GM04503 (cell line): ENCODE results near the gene UGT1A5.

Experiments used
- DNase-seq: peaks from one replicate; pipeline ENCODE4 v3.0.0-alpha.2; 2012; ENCODE audit warnings: low read depth

The UGT1A5 gene

DNA sequence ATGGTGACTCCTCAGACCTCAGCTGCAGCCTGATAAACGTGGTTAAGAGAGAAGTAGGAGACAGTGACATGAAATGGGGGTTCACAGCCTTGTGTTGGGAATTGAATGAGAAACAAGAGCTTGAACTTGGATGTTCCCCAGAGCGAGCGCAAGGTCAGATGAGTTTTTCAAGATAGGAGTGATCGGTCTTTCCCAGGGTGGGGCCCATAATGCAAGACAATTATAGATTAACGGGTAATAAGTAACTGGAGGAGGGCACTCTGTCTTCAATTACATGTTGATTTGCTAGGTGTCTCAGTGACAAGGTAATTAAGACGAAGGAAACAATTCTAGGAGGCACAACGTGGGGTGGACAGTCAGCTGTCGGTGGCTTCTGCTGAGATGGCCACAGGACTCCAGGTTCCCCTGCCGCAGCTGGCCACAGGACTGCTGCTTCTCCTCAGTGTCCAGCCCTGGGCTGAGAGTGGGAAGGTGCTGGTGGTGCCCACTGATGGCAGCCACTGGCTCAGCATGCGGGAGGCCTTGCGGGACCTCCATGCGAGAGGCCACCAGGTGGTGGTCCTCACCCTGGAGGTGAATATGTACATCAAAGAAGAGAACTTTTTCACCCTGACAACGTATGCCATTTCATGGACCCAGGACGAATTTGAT lies at the start of gene UGT1A5:
TSS of gene UGT1A5 (plus strand) at position 297 of the 651 bp plus-strand sequence. CDS start at position 382, 85 bp downstream.
- no peak for DNase-seq

DNA sequence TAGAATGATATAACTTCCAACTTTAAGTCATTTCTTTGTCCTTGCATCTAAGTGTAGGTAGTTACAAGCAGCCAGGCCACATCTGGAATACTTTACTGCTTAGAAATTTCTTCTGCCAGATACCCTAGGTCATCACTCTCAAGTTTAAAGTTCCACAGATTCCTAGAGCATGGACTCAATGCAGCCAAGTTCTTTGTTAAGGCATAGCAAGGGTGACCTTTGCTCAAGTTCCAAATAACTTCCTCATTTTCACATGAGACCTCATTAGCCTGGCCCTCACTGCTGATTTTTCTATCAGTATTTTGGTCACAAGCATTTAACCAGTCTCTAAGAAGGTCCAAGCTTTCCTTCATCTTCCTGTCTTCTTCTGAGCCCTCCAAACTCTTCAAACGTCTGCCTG lies 48.8 kb upstream of the UGT1A5 start:
- DNase-seq, result no peak

DNA sequence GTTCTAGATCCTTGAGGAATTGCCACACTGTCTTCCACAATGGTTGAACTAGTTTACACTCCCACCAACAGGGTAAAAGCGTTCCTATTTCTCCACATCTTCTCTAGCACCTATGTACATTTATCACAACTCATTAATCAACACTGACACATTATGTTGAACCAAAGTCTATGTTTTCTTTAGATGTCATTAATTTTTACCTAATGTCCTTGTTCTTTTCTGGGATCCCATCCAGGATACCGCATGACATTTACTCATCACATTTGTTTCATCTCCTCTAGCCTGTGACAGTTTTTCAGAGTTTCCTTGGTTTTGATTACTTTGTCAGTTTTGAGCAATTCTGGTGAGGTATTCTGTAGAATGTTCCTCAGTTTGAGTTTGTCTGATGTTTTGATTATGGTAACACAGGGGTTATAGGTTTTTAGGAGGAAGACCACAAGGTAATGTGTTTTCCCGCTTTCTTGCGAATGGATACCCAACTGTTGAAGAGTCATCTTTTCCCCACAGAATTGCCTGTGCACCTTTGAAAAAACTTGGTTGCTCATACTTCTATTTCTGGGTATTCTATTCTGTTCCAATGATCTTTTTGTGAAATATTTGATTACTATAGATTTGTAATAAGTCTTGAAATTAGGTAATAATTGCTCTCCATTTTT lies 44.0 kb upstream of the UGT1A5 start:
- DNase-seq, result no peak

DNA sequence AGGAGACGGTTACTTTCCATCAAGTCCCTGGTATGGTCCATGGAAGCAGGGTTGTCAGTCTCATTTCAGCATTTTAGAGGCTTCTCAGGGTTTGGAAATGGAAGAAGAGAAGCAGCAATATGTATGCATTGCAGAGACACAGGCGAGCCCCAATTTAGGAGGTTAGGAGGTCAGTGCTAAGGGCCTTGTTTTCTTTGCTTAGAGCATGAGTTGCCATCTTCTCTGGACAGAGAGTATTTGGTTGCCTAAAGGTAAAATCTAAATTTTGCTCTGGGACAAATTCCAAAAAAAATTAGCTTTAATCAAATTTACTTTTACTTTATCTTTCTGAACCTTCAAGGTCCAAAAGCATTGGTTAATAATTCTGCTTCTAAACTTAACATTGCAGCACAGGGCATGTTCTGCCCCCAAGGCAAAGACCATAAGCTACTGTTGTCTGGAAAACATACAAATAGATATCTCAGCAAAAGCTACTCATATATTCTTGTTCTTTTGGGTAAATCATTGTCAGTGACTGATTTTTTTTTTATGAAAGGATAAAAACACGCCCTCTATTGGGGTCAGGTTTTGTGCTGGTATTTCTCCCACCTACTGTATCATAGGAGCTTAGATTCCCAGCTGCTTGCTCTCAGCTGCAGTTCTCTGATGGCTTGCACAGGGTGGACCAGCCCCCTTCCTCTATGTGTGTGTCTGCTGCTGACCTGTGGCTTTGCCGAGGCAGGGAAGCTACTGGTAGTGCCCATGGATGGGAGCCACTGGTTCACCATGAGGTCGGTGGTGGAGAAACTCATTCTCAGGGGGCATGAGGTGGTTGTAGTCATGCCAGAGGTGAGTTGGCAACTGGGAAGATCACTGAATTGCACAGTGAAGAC lies 41.2 kb upstream of the UGT1A5 start, which contains the start of gene UGT1A9:
TSS of gene UGT1A9 (plus strand) at position 609 of the 872 bp plus-strand sequence. CDS start at position 646, 37 bp downstream.
- DNase-seq, result no peak

DNA sequence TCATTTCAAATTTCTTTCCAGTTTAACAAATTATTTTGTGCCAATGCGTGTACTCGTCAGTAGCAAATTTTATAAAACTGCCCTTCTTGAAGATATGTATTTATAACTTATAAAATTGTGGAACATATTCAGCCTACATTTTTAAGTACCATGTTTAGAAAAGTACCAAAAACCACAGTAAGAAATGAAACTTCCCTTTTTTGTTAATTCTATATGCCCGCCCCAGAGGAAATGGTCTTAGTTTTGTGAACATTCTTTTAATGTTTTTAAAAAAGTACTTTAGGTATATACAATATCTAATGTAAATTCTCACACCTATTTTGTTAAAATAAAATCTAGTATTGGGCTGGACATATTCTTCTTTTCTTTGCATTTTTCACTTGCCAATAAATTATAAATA lies 39.8 kb upstream of the UGT1A5 start:
- no peak for DNase-seq

DNA sequence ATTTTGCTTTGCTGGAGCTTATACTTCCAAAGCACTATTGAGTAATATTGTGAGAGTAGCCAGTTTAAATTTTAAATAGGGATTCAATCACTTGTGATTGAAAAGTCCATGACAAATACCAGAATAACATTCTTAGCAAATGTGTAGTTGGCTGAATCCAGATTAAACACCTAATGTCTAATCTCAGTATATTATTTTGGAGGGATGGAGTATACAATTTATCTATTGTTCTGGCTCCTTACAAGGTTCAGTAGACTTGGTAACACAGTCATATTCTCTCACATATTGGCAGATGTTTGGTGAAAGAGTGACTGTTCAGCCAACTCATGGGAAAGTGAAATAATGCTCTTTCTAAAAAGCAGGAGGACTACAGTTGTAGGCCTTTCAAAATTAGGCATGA lies 38.8 kb upstream of the UGT1A5 start:
- no peak for DNase-seq

DNA sequence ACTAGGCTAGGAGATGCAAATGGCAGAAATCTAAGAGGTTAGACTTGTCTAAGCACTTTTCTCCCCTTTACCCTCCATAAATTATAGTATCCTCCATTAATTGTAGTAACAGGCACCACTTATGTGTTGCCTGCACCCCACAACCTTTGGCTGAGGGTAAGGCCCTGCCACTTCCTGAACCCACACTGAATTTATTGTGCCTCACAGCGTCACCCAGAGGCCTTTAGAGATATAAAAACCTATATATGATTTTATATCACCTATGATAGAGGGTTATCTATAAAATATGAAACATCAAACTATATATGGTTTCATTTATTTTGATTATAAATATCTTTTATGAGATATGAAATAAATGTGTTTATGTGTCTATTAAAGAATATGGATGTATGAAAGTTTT lies 38.4 kb upstream of the UGT1A5 start:
- no peak for DNase-seq

DNA sequence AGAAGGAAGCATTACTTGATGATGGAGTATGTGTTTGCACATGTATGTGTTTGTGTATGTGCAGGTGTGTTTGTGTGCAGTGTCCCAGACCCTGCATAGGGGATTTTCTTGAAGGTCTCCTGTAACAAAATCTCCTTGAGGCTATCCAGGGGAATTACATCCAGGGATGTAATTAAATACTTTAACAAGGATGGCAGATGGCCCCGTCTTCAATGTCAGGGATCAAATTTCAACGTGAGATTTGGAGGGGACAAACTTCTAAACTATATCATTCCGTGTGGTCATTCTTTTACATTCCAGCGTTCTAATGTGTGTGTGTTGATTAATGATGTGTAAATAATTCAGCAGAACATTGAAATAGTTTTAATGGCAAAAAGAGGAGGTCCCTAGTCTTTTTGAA lies 37.7 kb upstream of the UGT1A5 start:
- DNase-seq, result no peak

DNA sequence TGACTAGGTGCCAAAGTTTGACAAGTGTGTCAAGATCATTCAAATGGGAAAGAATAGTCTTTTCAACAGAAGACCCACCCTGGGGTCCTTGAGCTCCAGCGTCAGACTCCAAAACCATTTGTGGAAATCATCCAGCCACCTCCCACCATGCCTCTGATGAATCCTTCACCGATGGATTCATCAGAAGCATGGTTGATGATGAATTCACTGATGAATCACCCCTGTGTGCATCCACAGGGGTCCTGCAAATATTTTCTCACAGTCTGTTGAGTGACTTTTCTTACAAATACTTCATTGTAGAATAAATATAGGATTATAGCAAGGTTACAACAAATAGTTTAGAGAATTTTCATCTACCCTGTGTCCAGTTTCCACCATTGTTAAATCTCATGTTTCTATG lies 36.7 kb upstream of the UGT1A5 start:
- no peak for DNase-seq

DNA sequence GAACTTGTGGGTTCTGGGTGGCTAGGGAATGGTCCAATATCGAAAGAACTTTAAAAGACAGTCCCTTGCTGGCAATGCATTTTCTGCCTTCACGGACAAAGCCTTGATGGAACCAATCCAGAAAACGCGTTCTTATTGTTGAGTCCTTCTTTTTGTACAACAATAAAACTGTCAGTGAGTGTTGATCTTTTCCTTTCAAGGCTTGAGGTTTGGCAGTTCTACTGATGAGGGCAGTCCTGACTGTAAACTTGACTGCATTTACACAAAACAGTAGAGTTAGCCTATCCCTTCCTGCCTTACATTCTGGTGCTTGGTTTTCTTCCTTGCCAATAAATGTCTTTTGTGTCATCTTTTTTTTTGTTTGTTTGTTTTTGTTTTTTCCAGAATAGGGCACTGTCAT lies 33.5 kb upstream of the UGT1A5 start:
- DNase-seq, result no peak

DNA sequence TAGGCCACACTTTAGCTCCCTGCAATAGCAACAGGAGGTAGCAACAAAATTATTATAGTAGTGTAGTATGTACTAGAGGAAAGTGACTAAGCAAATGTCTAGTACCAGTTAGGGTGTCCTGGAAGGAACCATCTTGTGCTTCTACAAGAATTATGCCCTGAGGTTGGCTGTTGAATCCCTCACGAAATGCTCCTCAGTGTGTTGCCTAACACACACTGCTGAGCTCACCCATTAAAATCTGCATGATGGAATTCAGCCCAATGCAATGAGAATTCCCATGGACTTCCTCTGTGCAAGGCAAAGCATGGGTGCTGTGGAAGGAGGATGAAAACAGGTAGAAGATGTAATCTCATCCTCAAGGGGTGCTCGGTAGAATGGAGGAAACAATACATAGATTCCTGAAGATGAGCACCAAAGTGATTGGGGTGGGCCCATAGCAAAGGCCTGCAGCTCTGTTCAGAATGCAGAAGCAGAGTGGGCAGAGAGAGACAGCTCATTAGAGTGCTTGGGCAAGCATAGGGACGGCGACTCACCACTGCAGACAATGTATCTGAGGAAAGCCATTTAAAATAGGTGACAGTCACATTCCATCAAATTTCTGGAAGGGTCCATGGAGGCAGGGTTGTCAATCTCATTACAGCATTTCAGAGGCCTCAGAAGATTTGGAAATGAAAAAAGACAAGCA lies 32.2 kb upstream of the UGT1A5 start:
- DNase-seq, result no peak

DNA sequence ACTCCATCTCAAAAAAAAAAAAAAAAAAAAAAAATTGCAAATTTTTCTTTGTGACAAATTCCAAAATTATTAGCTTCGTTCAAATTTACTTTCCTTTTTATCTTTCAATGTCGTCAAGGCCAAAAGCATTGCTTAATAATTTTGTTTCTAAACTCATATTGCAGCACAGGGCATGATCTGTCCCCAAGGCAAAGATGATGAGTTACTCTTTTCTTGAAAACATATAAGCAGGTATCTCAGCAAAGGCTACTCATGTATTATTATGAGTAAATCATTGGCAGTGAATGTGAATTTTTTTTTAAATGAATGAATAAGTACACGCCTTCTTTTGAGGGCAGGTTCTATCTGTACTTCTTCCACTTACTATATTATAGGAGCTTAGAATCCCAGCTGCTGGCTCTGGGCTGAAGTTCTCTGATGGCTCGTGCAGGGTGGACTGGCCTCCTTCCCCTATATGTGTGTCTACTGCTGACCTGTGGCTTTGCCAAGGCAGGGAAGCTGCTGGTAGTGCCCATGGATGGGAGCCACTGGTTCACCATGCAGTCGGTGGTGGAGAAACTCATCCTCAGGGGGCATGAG lies 31.1 kb upstream of the UGT1A5 start, which contains the start of gene UGT1A7:
TSS of gene UGT1A7 (plus strand) at position 381 of the 579 bp plus-strand sequence. CDS start at position 418, 37 bp downstream.
- DNase-seq, result no peak

DNA sequence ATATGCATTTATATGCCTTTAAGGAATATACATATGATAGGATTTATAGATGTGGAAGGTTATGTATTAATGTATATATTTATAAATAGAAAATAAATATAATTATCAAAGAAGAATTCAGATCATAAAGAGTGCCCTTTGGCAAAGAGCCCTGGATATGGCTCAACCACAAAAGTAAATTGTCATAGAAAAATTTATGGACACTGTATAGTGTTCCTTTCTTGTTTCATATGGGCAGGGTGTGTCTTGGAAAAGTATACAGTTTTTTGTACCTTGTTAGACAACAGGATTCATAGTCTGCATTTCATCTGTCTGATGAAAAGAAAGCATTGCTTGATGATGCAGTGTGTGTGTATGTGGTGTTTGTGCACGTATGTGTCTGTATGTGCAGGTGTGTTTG lies 28.1 kb upstream of the UGT1A5 start:
- no peak for DNase-seq

DNA sequence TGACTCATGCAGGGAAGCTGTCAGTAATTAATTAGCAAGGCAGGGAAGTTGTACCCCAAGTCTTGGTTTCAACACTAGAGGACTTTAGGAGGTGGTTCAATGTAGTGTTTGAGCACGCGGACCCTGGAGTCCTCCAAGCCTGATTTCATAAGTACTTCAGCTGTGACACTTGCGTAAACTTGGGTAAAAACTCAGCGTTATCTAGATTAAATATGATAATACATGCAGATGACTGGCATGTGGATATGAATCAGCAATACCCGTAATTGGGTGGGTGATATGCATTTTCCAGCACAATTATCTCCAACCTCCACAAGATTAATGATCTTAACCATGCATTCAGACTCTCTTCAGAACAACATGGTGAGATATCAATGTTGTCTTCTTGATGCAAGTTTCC lies 25.8 kb upstream of the UGT1A5 start:
- no peak for DNase-seq

DNA sequence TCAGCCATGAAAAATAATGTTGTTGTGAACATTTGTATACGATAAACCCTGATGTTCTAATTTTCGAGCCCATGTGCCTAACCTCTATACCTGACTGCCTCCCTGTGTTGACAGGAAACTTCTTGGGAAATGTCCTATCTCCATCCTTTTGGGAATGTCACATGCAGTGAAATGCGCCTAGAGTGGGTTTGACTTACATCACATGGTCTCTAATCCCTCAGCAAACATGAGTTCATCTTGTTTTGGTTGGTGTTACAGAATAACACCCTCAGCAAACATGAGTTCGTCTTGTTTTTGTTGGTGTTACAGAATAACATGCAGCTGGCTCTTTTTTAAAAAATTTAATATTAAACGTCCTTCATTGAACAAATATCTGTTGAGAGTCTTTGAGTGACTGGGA lies 24.4 kb upstream of the UGT1A5 start:
- DNase-seq, result no peak

DNA sequence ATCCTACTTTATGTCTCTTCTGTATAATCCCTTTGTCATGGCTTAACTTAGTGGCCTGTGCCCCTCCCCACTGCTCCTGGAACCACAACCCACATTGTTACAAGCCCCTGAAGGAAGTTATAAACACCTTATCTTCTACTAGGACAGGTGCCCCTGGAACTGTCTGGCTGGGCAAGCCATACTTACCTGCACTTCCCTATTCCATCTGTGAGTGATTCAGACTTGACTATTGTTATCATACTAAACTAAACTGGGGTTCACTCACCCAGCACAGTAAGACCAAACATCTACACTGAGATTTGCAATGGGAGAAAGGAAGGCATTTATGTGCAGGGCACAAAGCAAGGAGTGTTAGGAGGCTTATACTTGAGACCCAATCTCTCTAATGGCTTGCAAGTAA lies 23.7 kb upstream of the UGT1A5 start:
- DNase-seq, result no peak

DNA sequence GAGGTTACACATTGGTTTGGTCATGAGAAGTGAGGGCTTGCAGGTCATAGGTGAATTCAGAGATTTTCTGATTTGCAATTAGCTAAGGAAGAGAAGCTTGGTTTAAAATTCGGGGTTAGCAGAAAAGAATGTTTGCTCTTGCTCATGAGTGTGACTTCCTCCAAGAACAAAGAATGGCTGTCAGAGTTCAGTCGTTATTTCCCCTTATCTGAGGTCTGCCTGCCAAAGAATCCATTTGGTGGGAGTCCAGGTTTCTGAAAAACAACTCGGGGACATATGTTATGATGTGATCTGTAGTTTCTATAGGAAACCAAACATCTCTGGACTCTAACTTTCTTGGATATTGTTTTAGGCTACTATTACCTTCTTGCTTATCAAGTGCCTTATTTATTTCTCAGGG lies 23.2 kb upstream of the UGT1A5 start:
- DNase-seq, result no peak

DNA sequence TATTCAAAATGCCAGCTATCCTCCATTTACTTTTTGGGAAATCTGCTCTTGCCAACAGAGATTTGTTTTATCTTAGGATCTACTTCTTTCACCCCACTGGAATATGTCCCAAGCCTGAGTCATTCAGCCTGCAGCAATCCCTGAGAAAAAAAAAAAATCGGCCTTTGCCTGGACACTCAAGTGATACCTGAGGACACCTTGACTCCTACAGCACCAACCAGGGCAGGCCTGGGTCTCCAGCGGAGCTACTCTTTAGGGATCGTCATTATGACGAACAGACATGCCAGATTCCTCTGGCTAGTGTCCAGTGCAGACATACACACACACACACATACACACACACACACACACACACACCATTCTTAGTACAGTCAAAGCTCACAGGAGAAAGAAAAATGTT lies 22.3 kb upstream of the UGT1A5 start:
- no peak for DNase-seq

DNA sequence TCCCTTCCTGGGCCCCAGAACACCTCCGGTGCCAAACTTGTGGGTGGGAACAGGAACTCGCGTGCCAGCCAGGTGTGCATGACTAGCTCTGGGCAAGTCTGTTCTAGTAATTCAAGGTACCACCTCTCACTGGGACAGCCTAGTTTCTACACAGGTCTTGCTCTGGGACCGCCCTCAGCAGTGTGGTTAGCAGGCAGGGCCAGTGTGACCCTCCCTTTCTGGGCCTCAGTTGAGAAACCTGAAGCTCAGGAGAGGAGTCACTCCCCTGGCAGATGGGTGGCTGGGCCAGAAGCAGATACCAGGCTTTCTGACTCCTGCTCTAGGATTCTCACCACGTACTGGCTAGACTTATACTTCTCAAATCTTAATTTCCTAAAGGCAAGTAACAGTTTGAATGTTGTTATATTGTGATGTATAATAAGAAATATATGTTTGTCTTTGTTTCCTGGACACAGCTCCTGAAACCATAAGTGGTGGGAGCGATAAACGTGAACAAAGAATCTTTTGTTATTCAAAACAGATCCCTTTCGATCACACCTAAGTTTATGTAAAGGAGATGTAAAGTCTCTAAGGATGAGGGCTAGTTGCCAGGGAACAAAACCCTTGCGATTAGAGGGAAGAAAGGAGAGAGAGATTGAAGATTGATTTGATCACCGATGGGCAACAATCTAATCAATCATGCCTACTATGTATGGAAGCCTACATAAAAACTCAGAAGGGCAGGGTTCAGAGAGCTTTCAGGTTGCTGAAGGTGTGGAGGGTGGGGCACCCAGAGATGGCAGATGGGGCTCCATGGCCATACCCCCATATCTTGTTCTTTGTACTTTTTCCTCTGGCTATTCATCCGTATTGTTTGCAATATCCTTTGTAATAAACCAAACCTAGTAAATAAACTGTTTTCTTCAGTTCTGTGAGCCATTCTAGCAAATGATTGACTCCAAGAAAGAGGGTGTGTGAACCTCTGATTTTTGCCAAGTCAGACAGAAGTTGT lies 21.0 kb upstream of the UGT1A5 start:
- no peak for DNase-seq

DNA sequence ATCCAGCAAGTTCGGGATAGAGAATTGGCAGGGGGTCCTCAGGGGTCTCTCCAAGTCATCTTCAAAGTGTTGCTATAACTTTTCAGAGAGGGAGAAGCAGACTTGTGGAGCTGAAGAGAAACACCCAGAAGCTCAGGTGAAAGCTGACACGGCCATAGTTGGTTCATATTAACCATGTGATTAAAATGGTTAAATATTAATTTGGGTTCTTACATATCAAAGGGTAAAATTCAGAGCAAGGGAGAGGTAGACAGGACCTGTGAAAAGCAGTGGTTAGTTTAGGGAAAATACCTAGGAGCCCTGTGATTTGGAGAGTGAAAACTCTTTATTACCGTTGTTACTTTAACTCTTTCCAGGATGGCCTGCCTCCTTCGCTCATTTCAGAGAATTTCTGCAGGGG lies 20.1 kb upstream of the UGT1A5 start, which contains the start of gene UGT1A6:
TSS of gene UGT1A6 (plus strand) at position 243 of the 400 bp plus-strand sequence. CDS start at position 358, 115 bp downstream.
- no peak for DNase-seq
